Uterus (tissue), 2 donors: ENCODE measurements around the gene S100A2.

Source experiments
- CTCF ChIP-seq, 4 experiments: fragments of 200-600 bp in 2 of 4; fragments of 450-650 bp in 2 of 4; sonication (generic) in 2 of 4; IDR thresholded peaks; one replicate each; pipeline ENCODE4 v1.5.1; 2016 to 2019; ENCODE audit warnings: antibody characterized with exemption in 4 of 4, mild to moderate bottlenecking in 2 of 4, moderate library complexity in 1 of 4
- POLR2A ChIP-seq, 2 donors: fragments of 450-650 bp; IDR thresholded peaks; one replicate each; pipeline ENCODE4 v1.6.1; 2016; ENCODE audit warnings: antibody characterized with exemption in 2 of 2, mild to moderate bottlenecking in 1 of 2, moderate library complexity in 1 of 2

- TF ChIP-seq POLR2A (IDR thresholded peaks at IDR 0.05) = no peak
- TF ChIP-seq CTCF (IDR thresholded peaks at IDR 0.05) = no peak
Observed at GRCh38 chr1:153610811-153611301, 45.2 kb upstream of the S100A2 start.
